HepG2 (cell line): Measurements from ENCODE around the gene ARCN1.

ENCODE experiments used
- NFE2L2 ChIP-seq: fragments of 150-350 bp; IDR thresholded peaks from 2 replicates; pipeline ENCODE4 v1.6.1; 2014; ENCODE audit warnings: low read length
- NFYB ChIP-seq: sonication (generic); formaldehyde crosslinking; IDR thresholded peaks from 2 replicates; pipeline ENCODE4 v1.4.0; 2020; ENCODE audit warnings: missing genetic modification reagents
- XBP1 ChIP-seq: sonication (generic); formaldehyde crosslinking; IDR thresholded peaks from 2 replicates; pipeline ENCODE4 v1.5.0; 2020; ENCODE audit warnings: missing genetic modification reagents
- ZBTB8A ChIP-seq: sonication (generic); formaldehyde crosslinking; IDR thresholded peaks from 2 replicates; pipeline ENCODE4 v1.4.0; 2020; ENCODE audit warnings: mild to moderate bottlenecking, low read depth, missing genetic modification reagents, borderline replicate concordance
- ZNF362 ChIP-seq: sonication (generic); formaldehyde crosslinking; IDR thresholded peaks from 2 replicates; pipeline ENCODE4 v1.4.0; 2020; ENCODE audit warnings: missing genetic modification reagents, mild to moderate bottlenecking, borderline replicate concordance
- ZNF766 ChIP-seq: sonication (generic); formaldehyde crosslinking; IDR thresholded peaks from 2 replicates; pipeline ENCODE4 v1.5.0; 2020; ENCODE audit warnings: missing genetic modification reagents, borderline replicate concordance
- TF ChIP-seq, protein P1 (sequence below): IDR thresholded peaks from 2 replicates; pipeline ENCODE4 v1.6.1; 2012; ENCODE audit warnings: low read length, improper control_type of control experiment

GRCh38 chr11:118640332-118641154 lies 68.3 kb downstream of the ARCN1 start:
- TF ChIP-seq NFYB (no peak), XBP1 (CRISPR knock-in tag) (no peak), ZBTB8A (no peak), NFE2L2 (no peak), ZNF766 (CRISPR knock-in tag) (no peak), ZNF362 (CRISPR knock-in tag) (no peak)
- TF ChIP-seq, protein P1, sequence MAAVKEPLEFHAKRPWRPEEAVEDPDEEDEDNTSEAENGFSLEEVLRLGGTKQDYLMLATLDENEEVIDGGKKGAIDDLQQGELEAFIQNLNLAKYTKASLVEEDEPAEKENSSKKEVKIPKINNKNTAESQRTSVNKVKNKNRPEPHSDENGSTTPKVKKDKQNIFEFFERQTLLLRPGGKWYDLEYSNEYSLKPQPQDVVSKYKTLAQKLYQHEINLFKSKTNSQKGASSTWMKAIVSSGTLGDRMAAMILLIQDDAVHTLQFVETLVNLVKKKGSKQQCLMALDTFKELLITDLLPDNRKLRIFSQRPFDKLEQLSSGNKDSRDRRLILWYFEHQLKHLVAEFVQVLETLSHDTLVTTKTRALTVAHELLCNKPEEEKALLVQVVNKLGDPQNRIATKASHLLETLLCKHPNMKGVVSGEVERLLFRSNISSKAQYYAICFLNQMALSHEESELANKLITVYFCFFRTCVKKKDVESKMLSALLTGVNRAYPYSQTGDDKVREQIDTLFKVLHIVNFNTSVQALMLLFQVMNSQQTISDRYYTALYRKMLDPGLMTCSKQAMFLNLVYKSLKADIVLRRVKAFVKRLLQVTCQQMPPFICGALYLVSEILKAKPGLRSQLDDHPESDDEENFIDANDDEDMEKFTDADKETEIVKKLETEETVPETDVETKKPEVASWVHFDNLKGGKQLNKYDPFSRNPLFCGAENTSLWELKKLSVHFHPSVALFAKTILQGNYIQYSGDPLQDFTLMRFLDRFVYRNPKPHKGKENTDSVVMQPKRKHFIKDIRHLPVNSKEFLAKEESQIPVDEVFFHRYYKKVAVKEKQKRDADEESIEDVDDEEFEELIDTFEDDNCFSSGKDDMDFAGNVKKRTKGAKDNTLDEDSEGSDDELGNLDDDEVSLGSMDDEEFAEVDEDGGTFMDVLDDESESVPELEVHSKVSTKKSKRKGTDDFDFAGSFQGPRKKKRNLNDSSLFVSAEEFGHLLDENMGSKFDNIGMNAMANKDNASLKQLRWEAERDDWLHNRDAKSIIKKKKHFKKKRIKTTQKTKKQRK = no peak
